Smooth muscle cell (in vitro differentiated cells): ENCODE results near the gene PXMP4. TPM values are rescaled to one million over a fixed set of nuclear protein-coding genes. Genes with fewer than 3 reads are reported as not detected.

Experiments used
- DNase-seq: peaks from one replicate; lab custom pipeline; 2025; ENCODE audit not compliant: unreplicated experiment; lab: John Stamatoyannopoulos, UW
- H2AFZ ChIP-seq: fragments of 200-600 bp; sonication (generic); 2 replicates; pipeline ENCODE4 v1.6.0; 2016; ENCODE audit warnings: antibody characterized with exemption, low read depth, mild to moderate bottlenecking
- H3F3A ChIP-seq: fragments of 200-600 bp; sonication (generic); 2 replicates; pipeline ENCODE4 v1.6.0; 2017; ENCODE audit warnings: antibody characterized with exemption, low read depth
- H3K27ac ChIP-seq: fragments of 200-600 bp; sonication (generic); 2 replicates; pipeline ENCODE4 v1.5.1; 2016; ENCODE audit warnings: low read depth, mild to moderate bottlenecking
- H3K27me3 ChIP-seq: fragments of 200-600 bp; sonication (generic); 2 replicates; pipeline ENCODE4 v1.6.1; 2016; ENCODE audit warnings: low read depth, mild to moderate bottlenecking
- H3K36me3 ChIP-seq: fragments of 200-600 bp; sonication (generic); 2 replicates; pipeline ENCODE4 v1.5.1; 2016; ENCODE audit warnings: low read depth
- H3K4me1 ChIP-seq: fragments of 200-600 bp; sonication (generic); 2 replicates; pipeline ENCODE4 v1.5.1; 2016; ENCODE audit warnings: low read depth
- H3K4me2 ChIP-seq: fragments of 200-600 bp; sonication (generic); 2 replicates; pipeline ENCODE4 v1.6.0; 2016; ENCODE audit warnings: mild to moderate bottlenecking
- H3K4me3 ChIP-seq: fragments of 200-600 bp; sonication (generic); 2 replicates; pipeline ENCODE4 v1.5.1; 2016; ENCODE audit warnings: mild to moderate bottlenecking
- H3K79me2 ChIP-seq: fragments of 200-600 bp; sonication (generic); 2 replicates; pipeline ENCODE4 v1.6.0; 2016; ENCODE audit warnings: low read depth, mild to moderate bottlenecking
- H3K9ac ChIP-seq: fragments of 200-600 bp; sonication (generic); 2 replicates; pipeline ENCODE4 v1.6.0; 2016; ENCODE audit warnings: low read depth
- H3K9me3 ChIP-seq: fragments of 200-600 bp; sonication (generic); replicated peaks from 2 replicates; pipeline ENCODE4 v1.5.1; 2016; ENCODE audit warnings: low read depth
- H4K20me1 ChIP-seq: fragments of 200-600 bp; sonication (generic); 2 replicates; pipeline ENCODE4 v1.6.0; 2016; ENCODE audit warnings: low read depth
- WGBS: methylation state at CpG from one replicate; pipeline ENCODE4 v1.1.7; 2016; ENCODE audit warnings: low lambda C conversion rate; 5-methylcytosine and 5-hydroxymethylcytosine counted together
- polyA plus RNA-seq: library from polyadenylated mRNA; unstranded; fragments of >200 nt; fragmentation: Nextera tagmentation; extraction: Ambion mirVana; gene quantifications from 2 replicates; pipeline ENCODE4 v1.2.1, GENCODE V29; 2016
- total RNA-seq: library from RNA; depleted of rRNA; stranded (reverse); fragments of >200 nt; gene quantifications from 2 replicates; pipeline ENCODE4 v1.2.3, GENCODE V29; 2014
- TF ChIP-seq, protein P1 (sequence below): fragments of 200-600 bp; sonication (generic); IDR thresholded peaks from 2 replicates; pipeline ENCODE4 v1.5.1; 2017; ENCODE audit warnings: borderline replicate concordance, mild to moderate bottlenecking, antibody characterized with exemption; ENCODE audit not compliant: insufficient read depth, poor library complexity, severe bottlenecking

The PXMP4 gene
- total and polyA plus RNA-seq, 2 experiments from 2014 or later, result 2.6 to 8.1 TPM

- Histone ChIP-seq H4K20me1 (no peaks in the 10 kb centered on the region), H3K27me3 (no peaks in the 10 kb centered on the region), H3K4me3 (no peak overlapping the region), H3K36me3 (no peaks in the 10 kb centered on the region), H2AFZ (no peak overlapping the region), H3K9me3 (no peaks in the 10 kb centered on the region), H3K4me1 (no peaks in the 10 kb centered on the region), H3K79me2 (no peaks in the 10 kb centered on the region), H3K4me2 (no peak overlapping the region), H3K27ac (no peak overlapping the region), H3F3A (no peaks in the 10 kb centered on the region), H3K9ac (no peak overlapping the region)
- DNase-seq, result no peak
- TF ChIP-seq, protein P1, sequence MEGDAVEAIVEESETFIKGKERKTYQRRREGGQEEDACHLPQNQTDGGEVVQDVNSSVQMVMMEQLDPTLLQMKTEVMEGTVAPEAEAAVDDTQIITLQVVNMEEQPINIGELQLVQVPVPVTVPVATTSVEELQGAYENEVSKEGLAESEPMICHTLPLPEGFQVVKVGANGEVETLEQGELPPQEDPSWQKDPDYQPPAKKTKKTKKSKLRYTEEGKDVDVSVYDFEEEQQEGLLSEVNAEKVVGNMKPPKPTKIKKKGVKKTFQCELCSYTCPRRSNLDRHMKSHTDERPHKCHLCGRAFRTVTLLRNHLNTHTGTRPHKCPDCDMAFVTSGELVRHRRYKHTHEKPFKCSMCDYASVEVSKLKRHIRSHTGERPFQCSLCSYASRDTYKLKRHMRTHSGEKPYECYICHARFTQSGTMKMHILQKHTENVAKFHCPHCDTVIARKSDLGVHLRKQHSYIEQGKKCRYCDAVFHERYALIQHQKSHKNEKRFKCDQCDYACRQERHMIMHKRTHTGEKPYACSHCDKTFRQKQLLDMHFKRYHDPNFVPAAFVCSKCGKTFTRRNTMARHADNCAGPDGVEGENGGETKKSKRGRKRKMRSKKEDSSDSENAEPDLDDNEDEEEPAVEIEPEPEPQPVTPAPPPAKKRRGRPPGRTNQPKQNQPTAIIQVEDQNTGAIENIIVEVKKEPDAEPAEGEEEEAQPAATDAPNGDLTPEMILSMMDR, result no peak
- WGBS, result 83% methylated on average over 14 of the region's 16 CpGs
These were observed 10.1 kb downstream of the PXMP4 start for GRCh38 chr20:33709905-33710541.

DNA sequence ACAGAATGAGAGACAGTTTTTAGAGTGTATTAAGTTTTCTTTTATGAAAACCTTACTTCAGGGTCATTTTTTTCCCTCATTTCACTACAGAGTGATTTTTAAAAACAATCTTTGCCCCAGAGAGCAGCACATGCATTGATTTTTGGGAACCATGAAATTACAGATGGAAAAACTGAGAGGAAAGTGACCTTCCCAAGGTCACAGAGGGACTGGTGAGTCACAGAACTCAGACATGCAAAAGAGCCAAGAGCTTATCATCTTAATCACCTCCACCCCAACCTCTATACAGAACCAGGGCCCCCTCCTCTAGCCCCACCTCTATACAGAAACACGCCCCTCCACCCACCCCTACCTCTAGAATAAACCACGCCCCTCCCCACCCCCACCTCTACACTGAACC lies 10.7 kb downstream of the PXMP4 start:
- Histone ChIP-seq H3K36me3 (no peaks in the 10 kb centered on the region), H3K9ac (no peak overlapping the region), H3K4me2 (no peak overlapping the region), H2AFZ (no peak overlapping the region), H3K27ac (no peak overlapping the region), H3K27me3 (no peaks in the 10 kb centered on the region), H4K20me1 (no peaks in the 10 kb centered on the region), H3K4me1 (no peaks in the 10 kb centered on the region), H3K4me3 (no peak overlapping the region), H3K9me3 (no peaks in the 10 kb centered on the region), H3K79me2 (no peaks in the 10 kb centered on the region), H3F3A (no peaks in the 10 kb centered on the region)
- no peak for DNase-seq
- TF ChIP-seq, protein P1, result no peak
- no CpG with 5 or more reads among the region's 2 CpGs for WGBS

- Histone ChIP-seq H3K36me3 (no peaks in the 10 kb centered on the region), H3K4me1 (no peaks in the 10 kb centered on the region), H3K27ac (no peak overlapping the region), H3K4me3 (no peak overlapping the region), H3F3A (no peaks in the 10 kb centered on the region), H3K9me3 (no peaks in the 10 kb centered on the region), H3K27me3 (no peaks in the 10 kb centered on the region), H3K4me2 (no peak overlapping the region), H3K79me2 (no peaks in the 10 kb centered on the region), H4K20me1 (no peaks in the 10 kb centered on the region), H2AFZ (no peak overlapping the region), H3K9ac (no peak overlapping the region)
- no peak for DNase-seq
- TF ChIP-seq, protein P1, result no peak
- WGBS, result 96% methylated on average over 11 of the region's 11 CpGs
These were observed 12.4 kb downstream of the PXMP4 start for GRCh38 chr20:33707668-33708067.
